Measurements from ENCODE around the gene KLHDC2.
A peak's percentile ranks its signal among the peaks of the same experiment; 100 is the strongest.
"Not testable (repeated sequence)": the region's sequence is repeated elsewhere in the genome, so short reads cannot be mapped to it uniquely, and the experiment has no call there.

The KLHDC2 gene

GRCh38 chr14:49767571-49768300, at the start of gene KLHDC2:
KLHDC2 (plus strand) TSS chr14:49768153; CDS start chr14:49768469, 316 bp downstream.
- DNase-seq: peak; percentile 82 to 87

- DNase-seq: no peak
Observed at GRCh38 chr14:49720744-49721143, 47.2 kb upstream of the KLHDC2 start.

GRCh38 chr14:49721733-49722435, 46.1 kb upstream of the KLHDC2 start:
- not testable (repeated sequence) for DNase-seq

- DNase-seq: no peak
Observed at GRCh38 chr14:49727171-49727570, 40.8 kb upstream of the KLHDC2 start.

GRCh38 chr14:49732896-49733295, 35.1 kb upstream of the KLHDC2 start:
- peak; percentile 2 to 34 for DNase-seq

GRCh38 chr14:49733836-49734235, 34.1 kb upstream of the KLHDC2 start:
- no peak for DNase-seq

- not testable (repeated sequence) for DNase-seq
Observed at GRCh38 chr14:49735669-49736068, 32.3 kb upstream of the KLHDC2 start.

- DNase-seq: no peak
Observed at GRCh38 chr14:49745191-49745590, 22.8 kb upstream of the KLHDC2 start.

GRCh38 chr14:49746476-49746875, 21.5 kb upstream of the KLHDC2 start:
- DNase-seq: not testable (repeated sequence)

GRCh38 chr14:49754570-49755097, 13.3 kb upstream of the KLHDC2 start:
- no peak for DNase-seq

- no peak for DNase-seq
Observed at GRCh38 chr14:49755378-49755777, 12.6 kb upstream of the KLHDC2 start.

- no peak for DNase-seq
Observed at GRCh38 chr14:49761839-49762551, 6.0 kb upstream of the KLHDC2 start.

- no peak for DNase-seq
Observed at GRCh38 chr14:49766839-49767238, 1.1 kb upstream of the KLHDC2 start.

GRCh38 chr14:49767270-49767570, 733 bp upstream of the KLHDC2 start:
- no peak for DNase-seq

GRCh38 chr14:49768301-49769121, 558 bp downstream of the KLHDC2 start:
- peak; percentile 26 to 45 for DNase-seq

GRCh38 chr14:49769171-49769570, 1.2 kb downstream of the KLHDC2 start:
- DNase-seq: no peak

GRCh38 chr14:49769581-49770211, 1.7 kb downstream of the KLHDC2 start:
- DNase-seq: no peak

- no peak for DNase-seq
Observed at GRCh38 chr14:49770212-49770817, 2.4 kb downstream of the KLHDC2 start.

GRCh38 chr14:49771691-49772090, 3.7 kb downstream of the KLHDC2 start:
- DNase-seq: not testable (repeated sequence)

GRCh38 chr14:49774106-49774505, 6.2 kb downstream of the KLHDC2 start:
- DNase-seq: peak in 1 of 2 donors; percentile 8

GRCh38 chr14:49778421-49778820, 10.5 kb downstream of the KLHDC2 start:
- no peak for DNase-seq

GRCh38 chr14:49781040-49781439, 13.1 kb downstream of the KLHDC2 start:
- DNase-seq: not testable (repeated sequence)

All from hippocampal formation (tissue), 2 donors.